Fibroblast of lung (primary cell): Measurements from ENCODE around the gene LPCAT1. TPM values are rescaled to one million over a fixed set of nuclear protein-coding genes. Genes with fewer than 3 reads are reported as not detected.

Source experiments
- DNase-seq, 2 donors: peaks; one replicate each; pipeline versions ENCODE4 v3.0.0 to v3.0.0-alpha.2; 2010; ENCODE audit warnings: low read depth in 2 of 2
- H2AFZ ChIP-seq: 2 replicates; pipeline ENCODE4 v1.5.1; 2012; ENCODE audit warnings: low read length, control low read depth, inconsistent platforms
- H3K27ac ChIP-seq: 2 replicates; pipeline ENCODE4 v1.5.1; 2011; ENCODE audit warnings: low read length, control low read depth; ENCODE audit not compliant: insufficient read depth
- H3K27me3 ChIP-seq: 2 replicates; pipeline ENCODE4 v1.5.1; 2011; ENCODE audit warnings: mild to moderate bottlenecking, low read length; ENCODE audit not compliant: control insufficient read depth, insufficient read depth
- H3K36me3 ChIP-seq: 2 replicates; pipeline ENCODE4 v1.5.1; 2011; ENCODE audit warnings: low read length; ENCODE audit not compliant: control insufficient read depth, insufficient read depth
- H3K4me1 ChIP-seq: 2 replicates; pipeline ENCODE4 v1.5.1; 2011; ENCODE audit warnings: low read length; ENCODE audit not compliant: control insufficient read depth, insufficient read depth; ENCODE audit errors: extremely low read depth
- H3K4me2 ChIP-seq: 2 replicates; pipeline ENCODE4 v1.5.1; 2011; ENCODE audit warnings: low read length, control low read depth; ENCODE audit not compliant: insufficient read depth; ENCODE audit errors: extremely low read depth
- H3K4me3 ChIP-seq, 4 experiments: fragments of 200-600 bp in 1 of 4; sonication (generic) in 1 of 4; replicated peaks in 1 of 4; 2 replicates each; pipeline ENCODE4 v1.5.1; 2011 to 2016; ENCODE audit warnings: low read length in 4 of 4, low read depth in 3 of 4, mild to moderate bottlenecking in 3 of 4, control low read depth in 2 of 4, inconsistent platforms in 1 of 4, mixed read lengths in 1 of 4; ENCODE audit not compliant: insufficient read depth in 1 of 4; ENCODE audit errors: control extremely low read depth in 1 of 4
- H3K79me2 ChIP-seq: 2 replicates; pipeline ENCODE4 v1.5.1; 2012; ENCODE audit warnings: mild to moderate bottlenecking, low read length, inconsistent platforms; ENCODE audit not compliant: control insufficient read depth, insufficient read depth
- H3K9ac ChIP-seq: 2 replicates; pipeline ENCODE4 v1.5.1; 2011; ENCODE audit warnings: mild to moderate bottlenecking, low read length, control low read depth; ENCODE audit not compliant: insufficient read depth
- H3K9me3 ChIP-seq: 2 replicates; pipeline ENCODE4 v1.5.1; 2012; ENCODE audit warnings: low read depth, low read length; ENCODE audit not compliant: control insufficient read depth, insufficient read depth
- H4K20me1 ChIP-seq: 2 replicates; pipeline ENCODE4 v1.5.1; 2011; ENCODE audit warnings: low read length; ENCODE audit not compliant: control insufficient read depth, insufficient read depth; ENCODE audit errors: extremely low read depth
- CTCF ChIP-seq, 2 donors: IDR thresholded peaks in 1 of 2; conservative IDR thresholded peaks in 1 of 2; 1 replicate in 1 of 2; 2 replicates in 1 of 2; pipeline ENCODE4 v1.5.1; 2011 to 2012; ENCODE audit warnings: low read length in 2 of 2, control low read depth in 1 of 2, inconsistent platforms in 1 of 2, low read depth in 1 of 2, mild to moderate bottlenecking in 1 of 2
- EZH2 ChIP-seq: IDR thresholded peaks from 2 replicates; pipeline ENCODE4 v1.5.1; 2012; ENCODE audit warnings: low read length, control low read depth, mild to moderate bottlenecking; ENCODE audit errors: missing control alignments
- polyA plus RNA-seq, 2 donors: library from polyadenylated mRNA; depleted of rRNA in 1 of 2; stranded (reverse) in 1 of 2; unstranded in 1 of 2; fragments of >200 nt; gene quantifications; 2 replicates each; pipeline ENCODE4 v1.2.1, GENCODE V29; 2011 to 2012; ENCODE audit warnings: missing spikeins in 1 of 2
- total RNA-seq: library from RNA; depleted of rRNA; stranded (reverse); fragments of >200 nt; gene quantifications from 2 replicates; pipeline ENCODE4 v1.2.1, GENCODE V29; 2014

Gene LPCAT1
- total and polyA plus RNA-seq, 2 donors (not counting 1 experiment from before 2014, with no cell fraction given), result 50.8 to 65.2 TPM

- Histone ChIP-seq H4K20me1 (no peaks in the 10 kb centered on the region), H3K4me2 (no peak overlapping the region), H3K9me3 (no peaks in the 10 kb centered on the region), H3K27me3 (peaks cover 9% of the 10 kb centered on the region), H3K27ac (no peak overlapping the region), H2AFZ (no peak overlapping the region), H3K36me3 (no peaks in the 10 kb centered on the region), H3K4me1 (peaks cover 4% of the 10 kb centered on the region), H3K79me2 (no peaks in the 10 kb centered on the region), H3K9ac (no peak overlapping the region), H3K4me3 (no peak overlapping the region)
- TF ChIP-seq CTCF (conservative IDR thresholded peaks at IDR 0.05 in 1 of 2, IDR thresholded peaks at IDR 0.05 in 1 of 2; ENCODE audit: low read depth in 1 of 2, low read length in 2 of 2), result no peak
- TF ChIP-seq EZH2, result no peak
- no peak for DNase-seq
These were observed 8.6 kb upstream of the LPCAT1 start for GRCh38 chr5:1532384-1532783.

- H3K27ac ChIP-seq, result no peak overlapping the region
- no peak overlapping the region for H3K9ac ChIP-seq
- H3K27me3 ChIP-seq, result peaks cover 4% of the 10 kb centered on the region
These were observed 5.7 kb upstream of the LPCAT1 start for GRCh38 chr5:1529498-1529897.

GRCh38 chr5:1527533-1528205 is 3.9 kb upstream of the LPCAT1 start:
- Histone ChIP-seq H4K20me1 (no peaks in the 10 kb centered on the region), H3K27me3 (peaks cover 4% of the 10 kb centered on the region), H3K9me3 (no peaks in the 10 kb centered on the region), H3K4me3 (no peak overlapping the region), H3K4me2 (no peak overlapping the region), H3K4me1 (peaks cover 2% of the 10 kb centered on the region), H3K9ac (no peak overlapping the region), H3K36me3 (no peaks in the 10 kb centered on the region), H3K27ac (no peak overlapping the region), H3K79me2 (peaks cover 7% of the 10 kb centered on the region), H2AFZ (no peak overlapping the region)
- DNase-seq, result no peak
- TF ChIP-seq EZH2, result no peak
- TF ChIP-seq CTCF (conservative IDR thresholded peaks at IDR 0.05 in 1 of 2, IDR thresholded peaks at IDR 0.05 in 1 of 2; ENCODE audit: low read depth in 1 of 2, low read length in 2 of 2), result no peak

More at GRCh38 chr5:1529498-1529897, 5.7 kb upstream of the LPCAT1 start:
- TF ChIP-seq EZH2 (no peak), CTCF (conservative IDR thresholded peaks at IDR 0.05 in 1 of 2, IDR thresholded peaks at IDR 0.05 in 1 of 2; ENCODE audit: low read depth in 1 of 2, low read length in 2 of 2) (no peak)
- H3K4me2 ChIP-seq, result no peak overlapping the region
- no peak overlapping the region for H2AFZ ChIP-seq
- no peaks in the 10 kb centered on the region for H3K36me3 ChIP-seq
- H3K9me3 ChIP-seq, result no peaks in the 10 kb centered on the region
- no peaks in the 10 kb centered on the region for H3K79me2 ChIP-seq
- DNase-seq, result no peak
- no peaks in the 10 kb centered on the region for H3K4me1 ChIP-seq
- H4K20me1 ChIP-seq, result no peaks in the 10 kb centered on the region
- H3K4me3 ChIP-seq, result no peak overlapping the region
